K562 (cell line): Measurements from ENCODE around the gene CD38. TPM values are rescaled to one million over a fixed set of nuclear protein-coding genes. Genes with fewer than 3 reads are reported as not detected.

ENCODE experiments used
- ATAC-seq: fragments of 200-7000 bp; cut with Tn5 transposase; 3 replicates; pipeline ENCODE4 v1.9.1; 2020; ENCODE audit warnings: moderate library complexity
- BruUV-seq: library from RNA; stranded (reverse); fragments of 400-500 nt; replicated peaks from 2 replicates; lab custom pipeline; 2021; lab: Mats Ljungman, UMichigan
- CTCF ChIA-PET: fragments of 300-600 bp; formaldehyde crosslinking; extraction: SDS; loops from one replicate; lab custom pipeline; 2021; ENCODE audit warnings: low intra/inter-chr PET ratio; lab: Yijun Ruan, JAX
- POLR2A ChIA-PET: fragments of 300-600, 350-650 bp; sonication (Branson Sonifier 250); formaldehyde crosslinking; extraction: SDS; loops from one replicate; lab custom pipeline; 2021; ENCODE audit warnings: antibody characterized with exemption, inconsistent platforms; lab: Yijun Ruan, JAX
- DNase-seq, 4 experiments: peaks; one replicate each; pipeline versions ENCODE4 v3.0.0 to v3.0.0-alpha.2; 2011 to 2018; ENCODE audit warnings: low spot score in 3 of 4, mixed read lengths in 3 of 4; ENCODE audit errors: extremely low read depth in 1 of 4
- FAIRE-seq: peaks from 2 replicates; lab custom pipeline; 2011; peaks lifted over from hg19 to GRCh38; lab: Jason Lieb, UNC
- H2AFZ ChIP-seq: 2 replicates; pipeline ENCODE4 v1.6.0; 2011; ENCODE audit warnings: low read depth, low read length, control low read depth, inconsistent platforms
- H3K27ac ChIP-seq: fragments of 200-600 bp; 3 replicates; pipeline ENCODE4 v1.8.0; 2011; ENCODE audit warnings: low read depth, mild to moderate bottlenecking, control low read depth, inconsistent platforms, low read length, moderate library complexity, mixed read lengths; ENCODE audit errors: extremely low read depth
- H3K27me3 ChIP-seq, 2 experiments: fragments of 300-600 bp in 1 of 2; 2 replicates in 1 of 2; 3 replicates in 1 of 2; pipeline versions ENCODE4 v1.6.0 to v1.8.0; 2011; ENCODE audit warnings: inconsistent platforms in 2 of 2, low read length in 2 of 2, mild to moderate bottlenecking in 1 of 2, mixed read lengths in 1 of 2, moderate library complexity in 1 of 2; ENCODE audit not compliant: control insufficient read depth in 2 of 2, insufficient read depth in 2 of 2
- H3K36me3 ChIP-seq: fragments of 300-600 bp; 3 replicates; pipeline ENCODE4 v1.8.0; 2011; ENCODE audit warnings: mild to moderate bottlenecking, low read length, inconsistent platforms; ENCODE audit not compliant: control insufficient read depth, insufficient read depth
- H3K4me1 ChIP-seq, 2 experiments: fragments of 200-600 bp in 1 of 2; replicated peaks in 1 of 2; 2 replicates in 1 of 2; 3 replicates in 1 of 2; pipeline versions ENCODE4 v1.5.1 to v1.8.0; 2011; ENCODE audit warnings: inconsistent platforms in 2 of 2, low read length in 2 of 2, mild to moderate bottlenecking in 1 of 2, mixed read lengths in 1 of 2, moderate library complexity in 1 of 2; ENCODE audit not compliant: control insufficient read depth in 2 of 2, insufficient read depth in 2 of 2
- H3K4me2 ChIP-seq: 2 replicates; pipeline ENCODE4 v1.6.1; 2011; ENCODE audit warnings: low read length, control low read depth, inconsistent platforms, mixed read lengths; ENCODE audit not compliant: insufficient read depth
- H3K4me3 ChIP-seq: fragments of 200-600 bp; sonication (generic), shearing (Covaris generic); 2 replicates; pipeline ENCODE4 v1.5.1; 2016; ENCODE audit warnings: control low read depth, inconsistent platforms
- H3K79me2 ChIP-seq: fragments of 200-600 bp; 3 replicates; pipeline ENCODE4 v1.8.0; 2011; ENCODE audit warnings: low read length, inconsistent platforms; ENCODE audit not compliant: control insufficient read depth, insufficient read depth
- H3K9ac ChIP-seq, 2 experiments: 2 replicates each; pipeline versions ENCODE4 v1.6.0 to v1.6.1; 2011; ENCODE audit warnings: low read depth in 2 of 2, low read length in 2 of 2, control low read depth in 1 of 2, inconsistent platforms in 1 of 2, mild to moderate bottlenecking in 1 of 2, mixed read lengths in 1 of 2; ENCODE audit not compliant: insufficient read depth in 1 of 2
- H3K9me1 ChIP-seq: one replicate; pipeline ENCODE4 v1.6.0; 2011; ENCODE audit warnings: inconsistent platforms, mild to moderate bottlenecking, low read length, moderate library complexity; ENCODE audit not compliant: control insufficient read depth, insufficient read depth
- H3K9me3 ChIP-seq: replicated peaks from 2 replicates; pipeline ENCODE4 v1.5.1; 2011; ENCODE audit warnings: low read depth, low read length, inconsistent platforms; ENCODE audit not compliant: control insufficient read depth, insufficient read depth
- H4K20me1 ChIP-seq: replicated peaks from 2 replicates; pipeline ENCODE4 v1.6.1; 2011; ENCODE audit warnings: low read length, inconsistent platforms, mixed read lengths; ENCODE audit not compliant: control insufficient read depth, insufficient read depth
- BRD4 ChIP-seq: fragments of 200-600 bp; sonication (generic); IDR thresholded peaks from 2 replicates; pipeline ENCODE4 v1.6.1; 2017; ENCODE audit warnings: inconsistent platforms
- HNRNPUL1 ChIP-seq: fragments of 200-400 bp; formaldehyde crosslinking; IDR thresholded peaks from 2 replicates; pipeline ENCODE4 v1.6.1; 2017; ENCODE audit warnings: low read length
- SMAD4 ChIP-seq: fragments of 250-450 bp; sonication (Bioruptor Pico); conservative IDR thresholded peaks from 2 replicates; pipeline ENCODE4 v1.8.0; 2021; ENCODE audit warnings: inconsistent platforms, mild to moderate bottlenecking, moderate library complexity
- TCF7 ChIP-seq: sonication (generic); IDR thresholded peaks from 2 replicates; pipeline ENCODE4 v1.6.1; 2016; ENCODE audit warnings: antibody characterized with exemption, borderline replicate concordance
- WGBS: fragments of 100-300 bp; shearing (Covaris generic); methylation state at CpG from one replicate; pipeline ENCODE4 v1.1.6; 2016; ENCODE audit warnings: low coverage, mixed read lengths; ENCODE audit not compliant: insufficient coverage; ENCODE audit errors: missing lambda C conversion rate; 5-methylcytosine and 5-hydroxymethylcytosine counted together
- in situ Hi-C: fragments of 300-500 bp; cut with MboI; formaldehyde crosslinking; loops from 4 replicates; pipeline ENCODE4 v1.15.0; 2018; ENCODE audit warnings: inconsistent platforms, mixed read lengths
- intact Hi-C: fragments of 100-400 bp; cut with micrococcal nuclease; formaldehyde crosslinking; loops from 2 replicates; pipeline ENCODE4 v1.14.2; 2022
- polyA plus RNA-seq, 8 experiments: library from polyadenylated mRNA; depleted of rRNA in 4 of 8; stranded (reverse) in 5 of 8; unstranded in 3 of 8; fragments of >200 nt; fragmentation: Nextera tagmentation in 2 of 8; fragmentation: Illumina TruSeq in 1 of 8; extraction: Ambion mirVana in 2 of 8; extraction: Trizol in 1 of 8; gene quantifications; 2 replicates each; pipeline versions ENCODE4 v1.2.1 to v1.2.3, GENCODE V29; 2011 to 2014; ENCODE audit warnings: inconsistent platforms in 1 of 8, missing spikeins in 1 of 8
- total RNA-seq, 7 experiments: library from RNA; depleted of rRNA in 6 of 7; stranded (reverse); fragments of >200 nt in 6 of 7; fragmentation: Illumina TruSeq in 2 of 7; extraction: Trizol in 2 of 7; gene quantifications; 2 replicates each; pipeline versions ENCODE4 v1.2.1 to v1.2.3, GENCODE V29; 2011 to 2021; ENCODE audit warnings: low replicate concordance in 1 of 7
- TF ChIP-seq, protein P1 (sequence below): fragments of 250-450 bp; sonication (Bioruptor Pico); IDR thresholded peaks from 2 replicates; pipeline ENCODE4 v1.5.0; 2020; ENCODE audit warnings: mild to moderate bottlenecking
- TF ChIP-seq, protein P2 (sequence below), 2 experiments: fragments of 450-650 bp; IDR thresholded peaks; 2 replicates each; pipeline ENCODE4 v1.6.1; 2016; ENCODE audit warnings: mild to moderate bottlenecking in 2 of 2, borderline replicate concordance in 1 of 2, low read depth in 1 of 2, moderate library complexity in 1 of 2

The CD38 gene
- total and polyA plus RNA-seq, 9 of the 15 experiments (the other 6 are each of a cell fraction or from before 2014, with no cell fraction given): 0.04 to 0.06 (median 0.04) TPM; not detected in 5

DNA sequence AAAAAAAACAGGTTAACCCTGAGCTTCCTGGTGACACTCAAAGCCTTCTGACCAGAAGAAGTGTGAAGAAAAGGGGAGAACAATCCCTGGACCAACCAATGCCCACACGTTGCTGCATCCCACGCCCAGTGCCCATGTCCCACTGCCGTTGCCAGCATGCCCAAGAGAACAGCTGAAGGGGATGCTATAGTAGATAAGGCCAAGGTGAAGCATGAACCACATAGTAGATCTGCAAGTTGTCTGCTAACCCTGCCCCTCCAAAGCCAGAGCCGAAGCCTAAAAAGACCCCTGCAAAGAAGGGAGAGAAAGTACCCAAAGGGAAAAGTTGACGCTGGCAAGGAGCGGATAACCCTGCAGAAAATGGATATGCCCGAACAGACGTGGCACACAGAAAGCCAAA, 11.3 kb upstream of the CD38 start:
- Histone ChIP-seq H3K36me3 (no peaks in the 10 kb centered on the region), H4K20me1 (no peaks in the 10 kb centered on the region), H3K4me2 (no peak overlapping the region), H3K9ac (no peak overlapping the region)
- POLR2A ChIA-PET: no interaction called here
- BruUV-seq: no TSS peak
- CTCF ChIA-PET: no interaction called here
- 0% methylated on average over 8 of the region's 8 CpGs for WGBS
- no peak for DNase-seq
- no peak for TF ChIP-seq BRD4
- TF ChIP-seq, protein P1, sequence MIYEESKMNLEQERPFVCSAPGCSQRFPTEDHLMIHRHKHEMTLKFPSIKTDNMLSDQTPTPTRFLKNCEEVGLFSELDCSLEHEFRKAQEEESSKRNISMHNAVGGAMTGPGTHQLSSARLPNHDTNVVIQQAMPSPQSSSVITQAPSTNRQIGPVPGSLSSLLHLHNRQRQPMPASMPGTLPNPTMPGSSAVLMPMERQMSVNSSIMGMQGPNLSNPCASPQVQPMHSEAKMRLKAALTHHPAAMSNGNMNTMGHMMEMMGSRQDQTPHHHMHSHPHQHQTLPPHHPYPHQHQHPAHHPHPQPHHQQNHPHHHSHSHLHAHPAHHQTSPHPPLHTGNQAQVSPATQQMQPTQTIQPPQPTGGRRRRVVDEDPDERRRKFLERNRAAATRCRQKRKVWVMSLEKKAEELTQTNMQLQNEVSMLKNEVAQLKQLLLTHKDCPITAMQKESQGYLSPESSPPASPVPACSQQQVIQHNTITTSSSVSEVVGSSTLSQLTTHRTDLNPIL (CRISPR knock-in tag): no peak
- no peak for TF ChIP-seq SMAD4 (CRISPR knock-in tag)
- TF ChIP-seq, all 486 proteins: peak for 0
- intact Hi-C loops (no loop called here), in situ Hi-C loops (no loop called here)
- no peaks in the 10 kb centered on the region for H3K79me2 ChIP-seq
- no peaks in the 10 kb centered on the region for H3K4me1 ChIP-seq
- ATAC-seq (no peak), FAIRE-seq (no peak)
- no peaks in the 10 kb centered on the region for H3K9me3 ChIP-seq
- H3K9me1 ChIP-seq: no peaks in the 10 kb centered on the region
- H3K4me3 ChIP-seq: no peak overlapping the region
- H3K27ac ChIP-seq: no peak overlapping the region
- no peak overlapping the region for H2AFZ ChIP-seq
- H3K27me3 ChIP-seq: peaks cover 16 to 18% of the 10 kb centered on the region in 2 experiments

DNA sequence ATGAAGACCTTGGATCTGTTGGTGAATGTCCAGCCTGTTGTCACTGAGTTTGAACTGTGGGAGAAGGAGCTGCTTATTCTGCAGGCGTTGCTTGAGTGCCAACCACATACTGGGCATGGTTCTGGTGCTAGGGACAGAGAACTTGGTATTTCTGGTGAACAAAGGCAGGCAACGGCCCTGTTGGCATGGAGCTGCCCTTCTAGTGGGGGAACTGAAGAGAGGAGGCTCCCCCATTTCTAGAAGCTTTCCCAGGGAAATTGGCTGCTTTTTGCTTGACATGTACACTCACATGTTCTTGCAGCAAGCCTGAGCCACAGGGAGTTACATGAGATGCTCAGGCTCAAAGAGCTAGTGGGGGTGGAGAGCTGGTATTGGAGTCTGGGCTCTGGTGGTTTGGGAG, 8.9 kb upstream of the CD38 start:
- intact Hi-C loops: no loop called here
- Histone ChIP-seq H3K36me3 (no peaks in the 10 kb centered on the region), H2AFZ (no peak overlapping the region), H3K9me1 (no peaks in the 10 kb centered on the region), H3K4me1 (no peaks in the 10 kb centered on the region), H3K9me3 (no peaks in the 10 kb centered on the region), H4K20me1 (no peaks in the 10 kb centered on the region), H3K4me2 (no peak overlapping the region), H3K9ac (no peak overlapping the region), H3K79me2 (no peaks in the 10 kb centered on the region), H3K27me3 (peaks cover 16 to 24% of the 10 kb centered on the region in 2 experiments), H3K27ac (no peak overlapping the region), H3K4me3 (no peak overlapping the region)
- BruUV-seq: no TSS peak
- DNase-seq: no peak
- ChIA-PET CTCF (no interaction called here), POLR2A (interaction anchor here (0.7 kb wide), 1 partner anchor 15 kb away, joined by 4 read pairs; no protein-coding TSS in a partner anchor)
- in situ Hi-C loops: no loop called here
- ATAC-seq: no peak
- no peak for FAIRE-seq
- WGBS: 0% methylated on average over 2 of the region's 2 CpGs
- no peak for TF ChIP-seq HNRNPUL1
- TF ChIP-seq, protein P2, sequence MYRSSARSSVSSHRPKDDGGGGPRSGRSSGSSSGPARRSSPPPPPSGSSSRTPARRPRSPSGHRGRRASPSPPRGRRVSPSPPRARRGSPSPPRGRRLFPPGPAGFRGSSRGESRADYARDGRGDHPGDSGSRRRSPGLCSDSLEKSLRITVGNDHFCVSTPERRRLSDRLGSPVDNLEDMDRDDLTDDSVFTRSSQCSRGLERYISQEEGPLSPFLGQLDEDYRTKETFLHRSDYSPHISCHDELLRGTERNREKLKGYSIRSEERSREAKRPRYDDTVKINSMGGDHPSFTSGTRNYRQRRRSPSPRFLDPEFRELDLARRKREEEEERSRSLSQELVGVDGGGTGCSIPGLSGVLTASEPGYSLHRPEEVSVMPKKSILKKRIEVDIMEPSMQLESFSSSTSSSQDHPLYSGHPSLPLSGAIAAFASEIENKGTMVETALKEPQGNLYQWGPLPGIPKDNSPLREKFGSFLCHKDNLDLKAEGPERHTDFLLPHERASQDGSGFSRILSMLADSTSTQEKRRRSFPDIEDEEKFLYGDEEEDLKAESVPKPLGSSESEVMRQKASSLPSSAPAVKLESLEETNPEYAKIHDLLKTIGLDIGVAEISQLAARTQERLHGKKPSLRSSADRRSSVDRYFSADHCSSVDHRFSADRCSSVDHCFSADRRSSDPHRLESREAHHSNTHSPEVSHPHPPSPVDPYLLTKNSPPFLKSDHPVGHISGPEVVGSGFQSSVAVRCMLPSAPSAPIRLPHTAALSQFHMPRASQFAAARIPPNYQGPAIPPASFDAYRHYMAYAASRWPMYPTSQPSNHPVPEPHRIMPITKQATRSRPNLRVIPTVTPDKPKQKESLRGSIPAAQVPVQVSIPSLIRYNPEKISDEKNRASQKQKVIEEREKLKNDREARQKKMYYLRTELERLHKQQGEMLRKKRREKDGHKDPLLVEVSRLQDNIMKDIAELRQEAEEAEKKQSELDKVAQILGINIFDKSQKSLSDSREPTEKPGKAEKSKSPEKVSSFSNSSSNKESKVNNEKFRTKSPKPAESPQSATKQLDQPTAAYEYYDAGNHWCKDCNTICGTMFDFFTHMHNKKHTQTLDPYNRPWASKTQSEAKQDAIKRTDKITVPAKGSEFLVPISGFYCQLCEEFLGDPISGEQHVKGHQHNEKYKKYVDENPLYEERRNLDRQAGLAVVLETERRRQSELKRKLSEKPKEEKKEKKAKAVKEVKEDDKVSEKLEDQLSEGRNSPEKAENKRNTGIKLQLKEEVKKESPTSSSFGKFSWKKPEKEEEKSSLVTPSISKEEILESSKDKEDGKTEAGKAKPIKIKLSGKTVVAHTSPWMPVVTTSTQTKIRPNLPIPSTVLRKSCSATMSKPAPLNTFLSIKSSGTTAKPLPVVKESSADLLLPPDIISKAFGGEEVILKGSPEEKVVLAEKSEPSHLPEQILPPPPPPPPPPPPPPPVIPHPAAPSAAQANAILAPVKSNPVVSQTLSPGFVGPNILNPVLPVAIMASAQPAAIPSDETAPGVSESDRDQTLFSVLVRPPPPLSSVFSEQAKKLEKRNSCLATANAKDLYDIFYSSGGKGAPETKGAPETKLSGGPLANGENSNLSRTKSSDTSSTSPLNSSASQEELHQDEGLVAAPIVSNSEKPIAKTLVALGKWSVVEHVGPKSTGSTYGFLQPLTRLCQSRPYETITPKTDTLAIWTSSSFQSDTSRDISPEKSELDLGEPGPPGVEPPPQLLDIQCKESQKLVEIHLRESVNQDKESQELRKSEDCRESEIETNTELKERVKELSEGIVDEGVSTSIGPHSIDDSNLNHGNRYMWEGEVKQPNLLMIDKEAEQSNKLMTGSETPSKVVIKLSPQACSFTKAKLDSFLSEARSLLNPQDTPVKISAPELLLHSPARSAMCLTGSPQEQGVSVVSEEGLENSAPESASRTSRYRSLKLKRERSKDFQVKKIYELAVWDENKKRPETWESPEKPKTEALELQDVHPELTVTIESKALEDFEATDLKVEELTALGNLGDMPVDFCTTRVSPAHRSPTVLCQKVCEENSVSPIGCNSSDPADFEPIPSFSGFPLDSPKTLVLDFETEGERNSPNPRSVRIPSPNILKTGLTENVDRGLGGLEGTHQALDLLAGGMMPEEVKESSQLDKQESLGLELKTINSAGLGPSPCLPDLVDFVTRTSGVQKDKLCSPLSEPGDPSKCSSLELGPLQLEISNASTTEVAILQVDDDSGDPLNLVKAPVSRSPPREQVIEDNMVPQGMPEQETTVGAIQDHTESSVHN (IDR thresholded peaks at IDR 0.05; ENCODE audit: borderline replicate concordance in 1 of 2, low read depth in 1 of 2): no peak
- no peak for TF ChIP-seq TCF7
